Measurements from ENCODE around the gene IRX5.

The IRX5 gene

DNA sequence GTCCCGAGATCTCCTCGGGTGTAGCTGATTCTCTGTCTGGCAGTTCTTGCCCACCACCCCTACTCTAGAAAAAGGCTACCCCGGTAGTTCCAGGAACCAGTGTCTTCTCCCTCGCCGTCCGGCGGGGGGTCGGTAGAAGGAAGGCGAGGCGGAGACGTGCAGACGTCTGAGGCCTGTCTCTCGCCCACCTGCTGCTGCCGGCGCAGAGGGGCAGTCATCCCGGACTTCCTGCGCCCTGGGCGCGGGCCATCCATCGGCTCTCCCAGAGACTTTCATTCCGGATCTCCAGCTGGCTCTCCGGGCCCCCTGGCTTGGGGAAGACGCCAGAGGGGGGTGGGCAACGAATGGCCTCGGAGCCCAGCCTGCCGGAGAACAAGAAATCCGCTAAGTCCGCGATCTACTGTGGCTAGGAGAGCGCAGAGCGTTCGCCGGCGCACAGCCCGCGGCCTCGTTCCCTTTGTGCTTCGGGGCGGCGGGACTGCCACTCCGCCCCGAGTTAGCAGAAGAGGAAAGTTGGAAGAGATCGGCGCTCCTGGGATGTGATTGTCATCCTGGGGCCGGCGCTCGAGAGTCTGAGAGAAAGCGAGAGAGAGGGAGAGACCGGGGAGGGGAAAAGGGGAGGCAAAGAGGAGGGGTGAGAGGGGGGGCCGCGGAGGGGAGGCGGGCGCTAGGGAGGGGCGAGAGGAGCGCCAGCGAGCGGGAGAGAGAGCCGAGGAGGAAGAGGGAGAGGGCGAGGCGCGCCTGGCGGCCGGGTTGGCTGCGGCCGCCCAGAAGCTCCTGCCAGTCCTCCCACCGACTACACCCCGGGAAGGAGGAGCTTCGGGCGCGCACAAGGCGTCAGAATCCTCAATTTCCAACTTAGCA is at the start of gene IRX5:
IRX5 (plus strand) TSS at position 861 of the 864 bp plus-strand sequence. CDS start 334 bp downstream, outside the sequence.
- DNase-seq: no peak

DNA sequence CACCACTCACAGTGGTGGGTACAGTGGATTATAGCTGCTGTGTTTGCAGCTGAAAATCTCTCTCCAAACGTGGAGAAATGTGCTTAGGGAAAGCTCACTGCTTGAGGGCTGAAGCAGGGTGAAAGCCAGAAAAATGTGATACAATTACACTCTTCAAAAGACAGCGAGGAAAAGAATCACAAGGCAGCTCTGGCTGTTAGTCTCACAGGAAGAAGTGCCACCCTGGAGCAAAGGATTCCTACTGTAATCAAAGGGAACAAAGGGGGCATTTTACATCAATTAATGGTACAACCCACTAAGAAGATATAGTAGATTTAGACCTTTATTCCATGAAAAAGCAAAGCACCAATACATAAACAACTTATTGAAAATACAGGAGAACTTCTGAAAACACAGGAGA is 48.1 kb upstream of the IRX5 start:
- DNase-seq: no peak

DNA sequence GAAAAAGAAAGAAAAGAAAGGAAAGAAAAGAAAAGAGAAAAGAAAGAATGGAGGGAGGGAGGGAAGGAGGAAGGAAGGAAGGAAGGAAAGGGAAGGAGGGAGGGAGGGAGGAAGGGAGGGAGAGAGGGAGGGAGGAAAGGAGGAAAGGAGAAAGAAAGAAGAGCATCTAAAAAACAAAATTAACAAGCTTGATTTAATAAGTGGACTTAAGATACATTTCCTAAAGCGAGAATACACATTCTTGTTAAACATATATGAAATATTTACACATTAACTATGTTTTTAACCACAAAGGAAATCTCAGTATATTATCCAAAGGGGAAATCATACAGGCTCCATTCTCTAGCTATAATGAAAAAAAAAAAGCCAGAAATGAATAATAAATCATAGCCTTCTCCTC is 47.3 kb upstream of the IRX5 start:
- DNase-seq: no peak

DNA sequence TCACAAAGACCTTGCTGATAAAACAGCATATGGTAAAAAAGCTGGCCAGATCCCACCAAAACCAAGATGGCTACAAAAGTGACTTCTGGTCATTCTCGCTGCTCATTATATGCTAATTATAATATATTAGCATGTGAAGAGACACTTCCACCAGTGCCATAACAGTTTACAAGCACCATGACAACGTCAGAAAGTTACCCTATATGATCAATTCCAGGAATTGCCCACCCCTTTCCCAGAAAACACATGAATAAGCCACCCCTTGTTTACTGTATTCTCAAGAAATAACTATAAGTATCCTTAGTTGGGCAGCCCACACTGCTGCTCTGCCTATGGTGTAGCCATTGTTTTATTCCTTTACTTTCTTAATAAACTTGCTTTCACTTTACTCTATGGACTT is 44.6 kb upstream of the IRX5 start:
- DNase-seq: no peak

GRCh38 chr16:54890381-54890780 is 40.3 kb upstream of the IRX5 start:
- DNase-seq: no peak

DNA sequence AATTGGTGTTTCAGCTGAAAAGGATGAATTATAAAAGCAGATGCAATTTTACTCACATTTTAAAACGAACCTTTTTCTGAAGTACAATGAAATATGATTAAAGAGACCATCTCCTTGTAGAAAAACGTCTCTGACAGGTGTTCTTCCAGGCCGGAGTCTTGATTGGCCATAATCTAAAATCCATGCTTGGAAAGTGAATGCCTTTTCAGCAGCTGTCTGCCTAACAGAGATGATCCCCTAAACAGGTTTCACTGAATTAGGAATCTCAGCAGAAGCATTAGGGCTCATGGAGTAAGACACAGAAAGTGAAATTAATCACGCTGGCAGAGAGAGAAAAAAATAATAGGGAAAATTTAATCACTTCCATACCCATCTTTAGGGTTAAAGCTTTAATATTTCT is 39.3 kb upstream of the IRX5 start:
- DNase-seq: no peak

GRCh38 chr16:54892981-54893380 is 37.7 kb upstream of the IRX5 start:
- no peak for DNase-seq

DNA sequence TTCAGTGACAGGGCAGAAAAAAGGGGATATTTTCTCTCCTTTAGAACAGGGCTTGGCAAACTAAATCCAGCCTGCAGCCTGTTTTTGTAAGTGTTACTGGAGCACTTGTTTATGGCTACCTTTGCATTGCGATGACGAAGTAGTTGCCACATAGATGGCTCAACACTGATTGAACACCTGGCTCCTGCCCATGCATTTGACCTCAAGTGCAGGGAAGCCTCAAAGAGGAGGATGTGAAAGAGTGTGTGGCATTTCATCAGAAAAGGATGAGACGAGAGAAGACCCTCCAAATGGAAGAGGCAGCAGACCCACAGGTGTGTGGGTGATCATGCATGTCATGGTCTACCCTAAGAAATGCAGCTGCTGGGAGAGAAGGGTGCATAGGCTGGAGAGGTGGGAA is 32.7 kb upstream of the IRX5 start:
- DNase-seq: no peak

DNA sequence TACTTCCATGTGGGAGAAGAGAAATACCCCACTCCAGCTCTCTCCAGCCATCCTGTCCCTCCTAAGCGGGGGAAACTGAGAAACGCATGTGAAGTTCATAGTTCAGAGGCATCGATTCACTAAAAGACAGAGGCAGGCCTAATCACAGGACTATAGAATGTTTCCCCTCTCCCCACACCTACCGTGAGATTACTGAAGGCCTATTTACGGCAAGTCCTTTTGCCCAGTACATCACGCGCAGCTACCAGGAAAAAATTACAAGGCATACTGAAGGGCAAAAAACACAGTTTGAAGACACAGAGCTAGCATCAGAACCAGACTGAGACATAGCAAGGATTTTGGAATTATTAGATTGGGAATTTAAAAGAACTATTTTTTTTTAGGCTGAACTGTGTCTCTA is 29.1 kb upstream of the IRX5 start:
- no peak for DNase-seq

DNA sequence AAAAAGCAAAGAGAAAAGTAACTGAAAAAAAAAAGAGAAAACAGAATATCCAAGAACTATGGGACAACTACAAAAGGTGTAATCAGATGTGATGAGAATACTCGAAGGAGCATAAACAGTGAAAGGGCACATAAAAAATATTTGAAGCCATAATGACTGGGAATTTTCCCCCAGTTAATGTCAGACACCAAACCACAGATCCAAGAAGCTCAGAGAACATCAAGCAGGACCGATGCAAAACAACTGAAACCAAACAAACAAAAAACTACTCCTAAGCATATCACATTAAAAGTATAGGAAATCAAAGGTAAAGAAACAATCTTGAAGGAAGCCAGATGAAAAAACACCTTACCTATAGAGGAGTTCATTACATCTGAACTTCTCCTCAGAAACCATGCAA is 27.6 kb upstream of the IRX5 start:
- DNase-seq: no peak

DNA sequence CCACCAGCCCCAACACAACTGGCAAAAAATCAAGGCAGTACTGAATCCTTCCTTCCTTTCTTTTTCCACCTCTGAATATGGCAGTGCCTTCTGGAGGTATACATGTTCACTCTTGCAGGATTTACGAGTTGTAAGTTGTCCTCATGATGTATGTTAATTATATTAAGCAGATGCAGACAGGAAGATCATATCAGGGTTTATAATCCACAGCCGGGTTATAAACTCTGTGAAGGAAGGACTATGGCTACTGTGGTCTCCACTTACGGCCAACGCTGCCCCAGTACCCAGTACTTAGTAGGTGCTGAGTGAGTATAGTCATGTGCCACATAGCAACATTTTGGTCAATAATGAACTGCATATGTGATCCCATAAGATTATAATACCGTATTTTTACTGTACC is 19.6 kb upstream of the IRX5 start:
- no peak for DNase-seq

GRCh38 chr16:54912720-54913119 is 17.9 kb upstream of the IRX5 start:
- no peak for DNase-seq

DNA sequence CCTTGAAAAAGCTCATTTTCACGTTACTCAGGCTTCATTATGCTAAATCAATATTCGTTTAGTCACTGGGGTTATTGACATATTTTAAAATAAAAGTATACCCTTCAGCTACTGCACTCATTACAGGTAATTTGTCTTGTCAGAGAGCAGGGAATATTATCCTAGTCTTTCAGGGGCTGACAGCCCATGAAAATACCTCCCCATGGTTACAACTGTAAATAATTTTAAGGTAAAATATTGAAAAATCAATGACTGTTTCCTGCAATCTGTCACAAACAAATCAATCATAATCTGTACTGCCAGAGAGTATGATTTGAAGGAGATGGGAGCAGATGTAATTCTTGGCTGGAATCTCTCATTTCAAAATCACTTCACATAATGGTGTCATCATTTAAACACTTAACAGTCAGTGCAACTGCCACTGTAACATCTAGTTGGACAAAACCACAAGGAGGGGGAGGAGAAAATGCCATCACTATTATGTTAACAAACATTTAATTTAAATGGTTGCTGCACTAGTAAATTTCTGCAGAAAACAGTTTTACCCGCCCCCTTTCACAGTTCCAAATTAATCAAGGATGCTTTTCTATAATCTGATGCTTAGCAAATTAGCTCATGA is 9.3 kb upstream of the IRX5 start:
- no peak for DNase-seq

- no peak for DNase-seq
Measured at GRCh38 chr16:54923055-54923473, 7.6 kb upstream of the IRX5 start.

GRCh38 chr16:54923988-54924387 is 6.7 kb upstream of the IRX5 start:
- no peak for DNase-seq

DNA sequence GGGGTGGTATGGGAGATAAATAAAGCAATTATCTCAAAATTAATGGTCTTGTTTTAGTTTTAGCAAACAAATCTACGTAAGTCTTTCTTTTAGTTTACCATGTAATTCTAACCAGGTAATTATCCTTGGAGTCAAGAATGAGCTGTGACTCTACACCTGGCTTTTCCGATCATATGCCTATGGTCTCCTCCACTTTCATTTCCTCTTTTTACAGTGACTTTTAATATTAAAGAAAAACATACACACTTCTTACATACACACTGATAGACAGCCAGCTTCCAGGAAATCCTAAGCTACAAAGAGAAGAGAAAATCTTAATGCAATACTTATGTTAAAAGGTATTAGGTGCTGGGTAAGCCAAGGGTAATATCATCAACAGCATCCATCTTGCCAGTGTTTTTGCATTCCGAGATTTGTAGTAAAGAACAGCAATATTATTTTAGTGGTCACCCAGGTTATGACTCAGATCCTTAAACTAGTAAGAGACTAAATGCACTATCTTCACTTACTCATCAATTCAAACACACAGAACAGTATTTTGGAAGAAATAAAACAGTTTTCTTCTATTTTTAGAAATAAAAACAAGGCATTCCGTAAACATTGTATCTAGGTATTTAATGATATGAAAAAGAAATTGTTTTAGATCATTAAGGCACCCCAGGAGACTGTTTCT is 4.4 kb upstream of the IRX5 start:
- DNase-seq: no peak

- no peak for DNase-seq
Measured at GRCh38 chr16:54927125-54928015, 3.3 kb upstream of the IRX5 start.

DNA sequence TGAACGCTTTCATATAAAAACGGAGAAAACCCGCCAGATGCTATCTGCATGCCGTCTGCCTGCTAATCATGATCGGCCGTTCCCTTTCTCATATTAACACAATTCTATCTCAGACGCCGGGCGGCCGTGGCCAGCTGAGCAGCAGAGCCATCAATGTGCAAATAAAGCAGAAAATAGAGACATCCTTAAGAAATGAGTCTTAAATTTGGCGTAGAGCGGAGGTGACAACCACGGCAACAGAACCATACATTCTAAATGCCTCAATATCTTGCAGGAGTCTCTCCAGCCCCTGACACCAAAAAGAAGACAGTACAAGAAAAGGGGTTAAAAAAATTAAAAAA is 2.7 kb upstream of the IRX5 start:
- no peak for DNase-seq

- no peak for DNase-seq
Measured at GRCh38 chr16:54928411-54929089, 2.1 kb upstream of the IRX5 start.

- no peak for DNase-seq
Measured at GRCh38 chr16:54929090-54930004, 1.3 kb upstream of the IRX5 start.

GRCh38 chr16:54930869-54931119 is 129 bp downstream of the IRX5 start:
- no peak for DNase-seq

Data from HCEC 1CT (cell line).